ENCODE results near the gene CFAP92.

Gene CFAP92

GRCh38 chr3:128975276-128975675 lies 18.6 kb downstream of the CFAP92 start:
- DNase-seq: no peak

GRCh38 chr3:128973988-128974564 lies 19.8 kb downstream of the CFAP92 start:
- DNase-seq: no peak

- DNase-seq: no peak
Measured at GRCh38 chr3:128971421-128972100, 22.3 kb downstream of the CFAP92 start.

GRCh38 chr3:128970740-128971047 lies 23.2 kb downstream of the CFAP92 start:
- DNase-seq: no peak

GRCh38 chr3:128969993-128970739 lies 23.7 kb downstream of the CFAP92 start:
- peak; percentile 18 for DNase-seq

- no peak for DNase-seq
Measured at GRCh38 chr3:128967748-128968355, 26.0 kb downstream of the CFAP92 start.

- no peak for DNase-seq
Measured at GRCh38 chr3:128965818-128966217, 28.1 kb downstream of the CFAP92 start.

GRCh38 chr3:128965280-128965679 lies 28.6 kb downstream of the CFAP92 start:
- no peak for DNase-seq

GRCh38 chr3:128956440-128956839 lies 37.4 kb downstream of the CFAP92 start:
- DNase-seq: no peak

- DNase-seq: peak; percentile 63
Measured at GRCh38 chr3:128950223-128950938, 43.5 kb downstream of the CFAP92 start.

- no peak for DNase-seq
Measured at GRCh38 chr3:128949158-128949557, 44.7 kb downstream of the CFAP92 start.

GRCh38 chr3:128946411-128946810 lies 47.5 kb downstream of the CFAP92 start:
- no peak for DNase-seq

GRCh38 chr3:128945878-128946175 lies 48.0 kb downstream of the CFAP92 start:
- DNase-seq: no peak

- no peak for DNase-seq
Measured at GRCh38 chr3:128945041-128945877, 48.6 kb downstream of the CFAP92 start.

- no peak for DNase-seq
Measured at GRCh38 chr3:128942161-128942952, 51.5 kb downstream of the CFAP92 start.

GRCh38 chr3:128940252-128940651 lies 53.6 kb downstream of the CFAP92 start:
- DNase-seq: no peak

GRCh38 chr3:128936341-128936740 lies 57.5 kb downstream of the CFAP92 start:
- no peak for DNase-seq

GRCh38 chr3:128935922-128936321 lies 58.0 kb downstream of the CFAP92 start:
- DNase-seq: no peak

- DNase-seq: no peak
Measured at GRCh38 chr3:128933922-128934253, 60.0 kb downstream of the CFAP92 start.

- no peak for DNase-seq
Measured at GRCh38 chr3:128933213-128933921, 60.5 kb downstream of the CFAP92 start.
